A549 (cell line): ENCODE measurements around the gene TFDP1. TPM values are rescaled to one million over a fixed set of nuclear protein-coding genes. Genes with fewer than 3 reads are reported as not detected.

Experiments used
- ATAC-seq, 2 experiments: fragments of 200-7000 bp in 1 of 2; fragments of >200 bp in 1 of 2; cut with Nextera tagmentation in 1 of 2; cut with Tn5 transposase in 1 of 2; 3 replicates each; pipeline versions ENCODE4 v1.8.0 to v1.9.1; 2018 to 2020; ENCODE audit warnings: mild to moderate bottlenecking in 1 of 2, moderate library complexity in 1 of 2
- CTCF ChIA-PET: fragments of 300-600 bp; sonication (Branson Sonifier 250); formaldehyde crosslinking; extraction: SDS; loops from one replicate; lab custom pipeline; 2021; ENCODE audit warnings: antibody characterized with exemption, inconsistent platforms; lab: Yijun Ruan, JAX
- POLR2A ChIA-PET: fragments of 350-600 bp; formaldehyde crosslinking; extraction: SDS; loops from one replicate; lab custom pipeline; 2021; ENCODE audit warnings: antibody characterized with exemption, inconsistent platforms; lab: Yijun Ruan, JAX
- DNase-seq, 2 experiments: peaks; one replicate each; pipeline versions ENCODE4 v3.0.0 to v3.0.0-alpha.2; 2011 to 2016; ENCODE audit warnings: low read depth in 1 of 2, low spot score in 1 of 2
- FAIRE-seq: peaks from 2 replicates; lab custom pipeline; 2011; peaks lifted over from hg19 to GRCh38; lab: Jason Lieb, UNC
- H3K27ac ChIP-seq, 2 experiments: fragments of >200 bp; sonication (Bioruptor Twin); formaldehyde crosslinking; 3 replicates each; pipeline ENCODE4 v1.5.1; 2016 to 2017
- H3K4me1 ChIP-seq: fragments of >200 bp; sonication (Bioruptor Twin); formaldehyde crosslinking; 3 replicates; pipeline ENCODE4 v1.6.1; 2016
- H3K4me2 ChIP-seq: fragments of >200 bp; sonication (Bioruptor Twin); formaldehyde crosslinking; 3 replicates; pipeline ENCODE4 v1.6.1; 2016
- H3K4me3 ChIP-seq: fragments of >200 bp; sonication (Bioruptor Twin); formaldehyde crosslinking; 3 replicates; pipeline ENCODE4 v1.5.1; 2016
- H3K9me3 ChIP-seq: fragments of >200 bp; sonication (Bioruptor Twin); formaldehyde crosslinking; 3 replicates; pipeline ENCODE4 v1.6.1; 2016
- ATOH8 ChIP-seq: fragments of 250-450 bp; sonication (Bioruptor Pico); IDR thresholded peaks from 2 replicates; pipeline ENCODE4 v1.5.0; 2020; ENCODE audit warnings: low read depth, mild to moderate bottlenecking, moderate library complexity
- BCL3 ChIP-seq: fragments of >200 bp; sonication (Bioruptor Twin); formaldehyde crosslinking; IDR thresholded peaks from 3 replicates; pipeline ENCODE4 v1.6.1; 2016
- CBX2 ChIP-seq: fragments of 200-600 bp; sonication (generic); IDR thresholded peaks from 2 replicates; pipeline ENCODE4 v1.6.1; 2016; ENCODE audit warnings: low read depth, mild to moderate bottlenecking, borderline replicate concordance
- CBX8 ChIP-seq: fragments of 200-600 bp; sonication (generic); IDR thresholded peaks from 2 replicates; pipeline ENCODE4 v1.6.1; 2016
- CEBPB ChIP-seq, 2 experiments: fragments of >200 bp in 1 of 2; sonication (Bioruptor Twin) in 1 of 2; formaldehyde crosslinking in 1 of 2; IDR thresholded peaks; 2 replicates each; pipeline ENCODE4 v1.6.1; 2012 to 2016
- CHD4 ChIP-seq: fragments of 200-600 bp; sonication (generic); IDR thresholded peaks from 2 replicates; pipeline ENCODE4 v1.6.1; 2016; ENCODE audit warnings: antibody characterized with exemption, mild to moderate bottlenecking, borderline replicate concordance
- EHF ChIP-seq: fragments of 250-450 bp; sonication (Bioruptor Pico); IDR thresholded peaks from 2 replicates; pipeline ENCODE4 v1.5.0; 2020; ENCODE audit warnings: mild to moderate bottlenecking
- ESRRA ChIP-seq: fragments of 150-350 bp; IDR thresholded peaks from 2 replicates; pipeline ENCODE4 v1.6.1; 2014; ENCODE audit warnings: mild to moderate bottlenecking, low read length, borderline replicate concordance
- FOSB ChIP-seq: fragments of 250-450 bp; sonication (Bioruptor Pico); IDR thresholded peaks from 2 replicates; pipeline ENCODE4 v1.5.0; 2020; ENCODE audit warnings: mild to moderate bottlenecking, moderate library complexity
- HOXA7 ChIP-seq: fragments of 250-450 bp; sonication (Bioruptor Pico); IDR thresholded peaks from 2 replicates; pipeline ENCODE4 v1.5.0; 2020; ENCODE audit warnings: mild to moderate bottlenecking, moderate library complexity
- JUN ChIP-seq, 2 experiments: fragments of >200 bp; sonication (Bioruptor Twin); formaldehyde crosslinking; IDR thresholded peaks; 2 replicates in 1 of 2; 3 replicates in 1 of 2; pipeline ENCODE4 v1.6.1; 2016 to 2017
- JUNB ChIP-seq: fragments of >200 bp; sonication (Bioruptor Twin); formaldehyde crosslinking; IDR thresholded peaks from 2 replicates; pipeline ENCODE4 v1.6.1; 2016
- KDM1A ChIP-seq: fragments of 200-600 bp; sonication (generic); IDR thresholded peaks from 2 replicates; pipeline ENCODE4 v1.6.1; 2016; ENCODE audit warnings: low read depth, mild to moderate bottlenecking
- MAFK ChIP-seq: fragments of 450-650 bp; IDR thresholded peaks from 2 replicates; pipeline ENCODE4 v1.6.1; 2014; ENCODE audit not compliant: partially characterized antibody
- MYC ChIP-seq: IDR thresholded peaks from 2 replicates; pipeline ENCODE4 v1.6.1; 2012; ENCODE audit warnings: mild to moderate bottlenecking, inconsistent platforms, low read length, improper control_type of control experiment, borderline replicate concordance
- NPAS2 ChIP-seq: fragments of 250-450 bp; sonication (Bioruptor Pico); IDR thresholded peaks from 2 replicates; pipeline ENCODE4 v1.8.0; 2022; ENCODE audit warnings: mild to moderate bottlenecking, moderate library complexity, borderline replicate concordance
- NR3C1 ChIP-seq: fragments of >200 bp; sonication (Bioruptor Twin); formaldehyde crosslinking; IDR thresholded peaks from 3 replicates; pipeline ENCODE4 v1.6.1; 2017
- POLR2A ChIP-seq: IDR thresholded peaks from 2 replicates; pipeline ENCODE4 v1.6.1; 2012; ENCODE audit warnings: mild to moderate bottlenecking, low read length
- RARB ChIP-seq: fragments of 250-450 bp; sonication (Bioruptor Pico); IDR thresholded peaks from 2 replicates; pipeline ENCODE4 v1.8.0; 2021; ENCODE audit warnings: mild to moderate bottlenecking, moderate library complexity
- SMC3 ChIP-seq: fragments of >200 bp; sonication (Bioruptor Twin); formaldehyde crosslinking; IDR thresholded peaks from 3 replicates; pipeline ENCODE4 v1.6.1; 2018; ENCODE audit warnings: inconsistent platforms
- SREBF2 ChIP-seq: fragments of 450-650 bp; IDR thresholded peaks from 2 replicates; pipeline ENCODE4 v1.6.1; 2014; ENCODE audit warnings: mild to moderate bottlenecking, moderate library complexity
- TP53 ChIP-seq: fragments of 250-450 bp; sonication (Bioruptor Pico); IDR thresholded peaks from 2 replicates; pipeline ENCODE4 v1.5.0; 2021; ENCODE audit warnings: mild to moderate bottlenecking, moderate library complexity
- ZNF302 ChIP-seq: fragments of 250-450 bp; sonication (Bioruptor Pico); IDR thresholded peaks from 2 replicates; pipeline ENCODE4 v1.9.0; 2021; ENCODE audit warnings: inconsistent platforms, mild to moderate bottlenecking, moderate library complexity
- WGBS: methylation state at CpG from one replicate; pipeline ENCODE4 v1.1.6; 2017; ENCODE audit errors: missing lambda C conversion rate; 5-methylcytosine and 5-hydroxymethylcytosine counted together
- polyA plus RNA-seq, 4 experiments: library from polyadenylated mRNA; depleted of rRNA in 3 of 4; stranded (reverse); fragments of >200 nt; fragmentation: RNase III in 1 of 4; extraction: RNeasy Plus Mini Kit Qiagen cat#74134 plus additional on column Dnase treatment in 1 of 4; gene quantifications; 2 replicates in 3 of 4; 3 replicates in 1 of 4; pipeline ENCODE4 v1.2.3, GENCODE V29; 2011 to 2017
- TF ChIP-seq, protein P1 (sequence below): fragments of >200 bp; sonication (Bioruptor Twin); formaldehyde crosslinking; IDR thresholded peaks from 2 replicates; pipeline ENCODE4 v1.6.1; 2016
- TF ChIP-seq, protein P2 (sequence below): fragments of 450-650 bp; IDR thresholded peaks from 2 replicates; pipeline ENCODE4 v1.6.1; 2014; ENCODE audit warnings: antibody characterized with exemption

Gene TFDP1
- polyA plus RNA-seq, 2 of the 4 experiments (the other 2 are of a cell fraction): 73.2 to 88.4 TPM

DNA sequence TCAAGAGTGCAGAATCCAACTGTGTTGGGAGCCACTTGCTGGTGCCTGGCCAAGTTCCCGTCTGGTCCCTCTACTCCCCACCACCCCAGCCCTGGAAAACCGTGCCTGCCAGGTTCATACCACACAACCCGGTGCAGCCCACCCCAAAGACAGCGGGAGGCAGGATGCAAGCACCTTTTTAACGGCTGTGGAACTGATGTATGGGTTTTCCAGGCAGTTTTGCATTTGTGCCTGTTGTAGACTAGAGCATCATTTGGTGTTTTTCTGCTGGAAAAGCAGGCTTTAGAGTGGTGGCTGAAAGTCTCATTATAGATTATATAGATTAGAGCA is 13.5 kb downstream of the TFDP1 start:
- WGBS: 100% methylated on average over 1 of the region's 5 CpGs
- CTCF ChIA-PET: no interaction called here
- no peaks in the 10 kb centered on the region for H3K4me1 ChIP-seq

DNA sequence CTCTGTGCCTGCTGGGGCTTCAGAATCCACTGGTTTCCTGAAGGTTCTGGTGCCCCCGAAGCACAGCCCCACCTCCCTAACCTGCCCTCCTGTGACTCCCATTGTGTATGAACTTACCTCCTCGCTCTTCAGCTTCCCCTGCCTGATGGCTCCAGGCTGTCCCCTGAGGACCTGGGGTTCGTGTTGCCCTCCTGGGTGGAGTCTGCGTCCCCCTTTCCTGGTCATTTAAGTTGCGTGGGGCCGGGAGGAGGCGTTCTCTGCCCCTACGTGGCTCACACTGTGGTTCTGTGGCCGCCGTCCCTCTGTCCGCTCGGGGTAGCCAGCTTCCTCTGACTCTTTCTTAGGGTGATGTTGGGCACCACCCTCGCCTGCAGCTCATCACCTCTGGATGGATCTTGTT is 13.9 kb downstream of the TFDP1 start:
- DNase-seq (no peak), ATAC-seq (no peak), FAIRE-seq (no peak)
- ChIA-PET POLR2A (no interaction called here), CTCF (no interaction called here)
- Histone ChIP-seq H3K4me3 (no peak overlapping the region), H3K9me3 (no peaks in the 10 kb centered on the region), H3K4me2 (no peak overlapping the region), H3K4me1 (no peaks in the 10 kb centered on the region), H3K27ac (no peak overlapping the region)
- WGBS: 97% methylated on average over 13 of the region's 13 CpGs
- TF ChIP-seq NPAS2 (CRISPR knock-in tag) (no peak), RARB (CRISPR knock-in tag) (no peak), CBX2 (no peak), FOSB (CRISPR knock-in tag) (no peak), KDM1A (no peak), MAFK (no peak), TP53 (CRISPR knock-in tag) (no peak), CEBPB (IDR thresholded peaks at IDR 0.05) (no peak), ATOH8 (CRISPR knock-in tag) (no peak)
- TF ChIP-seq, protein P1, sequence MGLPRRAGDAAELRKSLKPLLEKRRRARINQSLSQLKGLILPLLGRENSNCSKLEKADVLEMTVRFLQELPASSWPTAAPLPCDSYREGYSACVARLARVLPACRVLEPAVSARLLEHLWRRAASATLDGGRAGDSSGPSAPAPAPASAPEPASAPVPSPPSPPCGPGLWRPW: no peak

More for the DNA sequence above, 13.5 kb downstream of the TFDP1 start:
- no peak overlapping the region for H3K27ac ChIP-seq
- no peak overlapping the region for H3K4me3 ChIP-seq
- TF ChIP-seq HOXA7: no peak
- DNase-seq (no peak), ATAC-seq (no peak), FAIRE-seq (no peak)
- H3K9me3 ChIP-seq: no peaks in the 10 kb centered on the region
- H3K4me2 ChIP-seq: no peak overlapping the region
- POLR2A ChIA-PET: no interaction called here

DNA sequence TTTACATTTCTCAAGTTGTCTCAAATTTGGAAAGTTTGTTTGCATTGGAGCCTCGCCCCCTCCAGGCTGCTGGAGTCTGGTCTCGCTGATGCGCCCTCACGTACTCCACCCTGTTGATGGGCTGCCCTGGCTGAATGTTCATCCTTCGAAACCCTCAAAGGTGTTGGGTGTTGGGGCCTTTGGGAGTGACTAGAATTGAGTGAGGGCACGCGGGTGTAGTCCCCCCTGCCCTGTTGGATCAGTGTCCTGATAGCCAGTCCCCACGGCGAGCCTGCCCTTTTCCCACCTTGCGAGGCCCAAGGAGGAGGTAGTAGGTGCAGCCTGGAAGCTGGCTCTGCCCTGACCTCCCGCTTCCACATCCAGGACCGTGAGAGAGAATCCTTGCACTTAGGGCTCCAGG is 14.8 kb downstream of the TFDP1 start:
- Histone ChIP-seq H3K4me3 (no peak overlapping the region), H3K4me1 (no peaks in the 10 kb centered on the region), H3K9me3 (no peaks in the 10 kb centered on the region), H3K4me2 (no peak overlapping the region), H3K27ac (no peak overlapping the region)
- DNase-seq (no peak), FAIRE-seq (no peak), ATAC-seq (no peak)
- 86% methylated on average over 9 of the region's 12 CpGs for WGBS
- ChIA-PET POLR2A (no interaction called here), CTCF (no interaction called here)
- TF ChIP-seq ZNF302 (CRISPR knock-in tag) (no peak), SREBF2 (no peak), FOSB (CRISPR knock-in tag) (no peak), SMC3 (no peak), CHD4 (no peak), NPAS2 (CRISPR knock-in tag) (no peak), NR3C1 (no peak), JUNB (no peak), EHF (CRISPR knock-in tag) (no peak), ESRRA (no peak), BCL3 (no peak), MAFK (no peak), JUN (IDR thresholded peaks at IDR 0.05) (no peak), POLR2A (no peak), MYC (no peak), CBX8 (no peak)
- TF ChIP-seq, protein P2, sequence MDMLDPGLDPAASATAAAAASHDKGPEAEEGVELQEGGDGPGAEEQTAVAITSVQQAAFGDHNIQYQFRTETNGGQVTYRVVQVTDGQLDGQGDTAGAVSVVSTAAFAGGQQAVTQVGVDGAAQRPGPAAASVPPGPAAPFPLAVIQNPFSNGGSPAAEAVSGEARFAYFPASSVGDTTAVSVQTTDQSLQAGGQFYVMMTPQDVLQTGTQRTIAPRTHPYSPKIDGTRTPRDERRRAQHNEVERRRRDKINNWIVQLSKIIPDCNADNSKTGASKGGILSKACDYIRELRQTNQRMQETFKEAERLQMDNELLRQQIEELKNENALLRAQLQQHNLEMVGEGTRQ: no peak
